ENCODE data around the gene CHRNA1. TPM values are rescaled to one million over a fixed set of nuclear protein-coding genes. Genes with fewer than 3 reads are reported as not detected.

The CHRNA1 gene
- total and polyA plus RNA-seq, 4 donors = not detected

- no peaks in the 10 kb centered on the region for H3K27me3 ChIP-seq (ENCODE audit: control insufficient read depth in 4 of 4, insufficient read depth in 4 of 4, low read length in 3 of 4)
- no peaks in the 10 kb centered on the region for H3K9me3 ChIP-seq (ENCODE audit: control insufficient read depth in 4 of 4, low read length in 3 of 4)
- DNase-seq (ENCODE audit: low spot score) = no peak
- H3K36me3 ChIP-seq (ENCODE audit: control insufficient read depth in 4 of 4, insufficient read depth in 3 of 4, low read depth in 1 of 4, low read length in 3 of 4) = no peaks in the 10 kb centered on the region
- no peak overlapping the region for H3K9ac ChIP-seq (ENCODE audit: low read depth in 1 of 2, low read length in 2 of 2)
- H3K27ac ChIP-seq (ENCODE audit: low read depth in 1 of 2, low read length in 2 of 2) = no peak overlapping the region
- 75% methylated on average over 5 of the region's 5 CpGs for WGBS
- TF ChIP-seq GABPA (IDR thresholded peaks at IDR 0.05 in 1 of 2, conservative IDR thresholded peaks at IDR 0.05 in 1 of 2) (no peak), HNF4G (IDR thresholded peaks at IDR 0.05) (no peak), ATF3 (IDR thresholded peaks at IDR 0.05) (no peak), RAD21 (IDR thresholded peaks at IDR 0.05) (no peak), JUND (IDR thresholded peaks at IDR 0.05) (no peak), ZBTB33 (IDR thresholded peaks at IDR 0.05) (no peak), HNF4A (conservative IDR thresholded peaks at IDR 0.05) (no peak), REST (IDR thresholded peaks at IDR 0.05) (no peak), FOXA2 (IDR thresholded peaks at IDR 0.05) (no peak), FOXA1 (IDR thresholded peaks at IDR 0.05) (no peak), SP1 (IDR thresholded peaks at IDR 0.05) (no peak), YY1 (IDR thresholded peaks at IDR 0.05) (no peak), EGR1 (IDR thresholded peaks at IDR 0.05; ENCODE audit: low read depth in 2 of 2) (no peak), TAF1 (conservative IDR thresholded peaks at IDR 0.05) (no peak), RXRA (IDR thresholded peaks at IDR 0.05) (no peak)
- no peaks in the 10 kb centered on the region for H3K4me1 ChIP-seq (ENCODE audit: control insufficient read depth in 4 of 4, insufficient read depth in 4 of 4, low read length in 3 of 4)
- no peak overlapping the region for H3K4me3 ChIP-seq (ENCODE audit: low read depth in 1 of 3, low read length in 3 of 3)
Measured at GRCh38 chr2:174750923-174751441, 13.3 kb downstream of the CHRNA1 start.

- Histone ChIP-seq H3K9me3 (ENCODE audit: control insufficient read depth in 4 of 4, low read length in 3 of 4) (no peaks in the 10 kb centered on the region), H3K4me3 (ENCODE audit: low read depth in 1 of 3, low read length in 3 of 3) (no peak overlapping the region), H3K27ac (ENCODE audit: low read depth in 1 of 2, low read length in 2 of 2) (no peak overlapping the region), H3K27me3 (ENCODE audit: control insufficient read depth in 4 of 4, insufficient read depth in 4 of 4, low read length in 3 of 4) (no peaks in the 10 kb centered on the region), H3K4me1 (ENCODE audit: control insufficient read depth in 4 of 4, insufficient read depth in 4 of 4, low read length in 3 of 4) (no peaks in the 10 kb centered on the region), H3K36me3 (ENCODE audit: control insufficient read depth in 4 of 4, insufficient read depth in 3 of 4, low read depth in 1 of 4, low read length in 3 of 4) (no peaks in the 10 kb centered on the region), H3K9ac (ENCODE audit: low read depth in 1 of 2, low read length in 2 of 2) (no peak overlapping the region)
- 78% methylated on average over 8 of the region's 8 CpGs for WGBS
- no peak for DNase-seq (ENCODE audit: low spot score)
- TF ChIP-seq EGR1 (IDR thresholded peaks at IDR 0.05; ENCODE audit: low read depth in 2 of 2) = no peak
- no peak for TF ChIP-seq GABPA (IDR thresholded peaks at IDR 0.05 in 1 of 2, conservative IDR thresholded peaks at IDR 0.05 in 1 of 2)
- TF ChIP-seq YY1 (IDR thresholded peaks at IDR 0.05) = no peak
- TF ChIP-seq MAX (IDR thresholded peaks at IDR 0.05) = no peak
- no peak for TF ChIP-seq JUND (IDR thresholded peaks at IDR 0.05)
- TF ChIP-seq TAF1 (conservative IDR thresholded peaks at IDR 0.05) = no peak
- TF ChIP-seq ZBTB33 (IDR thresholded peaks at IDR 0.05) = no peak
- no peak for TF ChIP-seq ATF3 (IDR thresholded peaks at IDR 0.05)
- TF ChIP-seq HNF4A (conservative IDR thresholded peaks at IDR 0.05) = no peak
- no peak for TF ChIP-seq RXRA (IDR thresholded peaks at IDR 0.05)
- no peak for TF ChIP-seq SP1 (IDR thresholded peaks at IDR 0.05)
Measured at GRCh38 chr2:174749793-174750192, 14.5 kb downstream of the CHRNA1 start.
